ENCODE results near the gene UACA.
A peak's percentile ranks its signal among the peaks of the same experiment; 100 is the strongest.

Gene UACA

DNA sequence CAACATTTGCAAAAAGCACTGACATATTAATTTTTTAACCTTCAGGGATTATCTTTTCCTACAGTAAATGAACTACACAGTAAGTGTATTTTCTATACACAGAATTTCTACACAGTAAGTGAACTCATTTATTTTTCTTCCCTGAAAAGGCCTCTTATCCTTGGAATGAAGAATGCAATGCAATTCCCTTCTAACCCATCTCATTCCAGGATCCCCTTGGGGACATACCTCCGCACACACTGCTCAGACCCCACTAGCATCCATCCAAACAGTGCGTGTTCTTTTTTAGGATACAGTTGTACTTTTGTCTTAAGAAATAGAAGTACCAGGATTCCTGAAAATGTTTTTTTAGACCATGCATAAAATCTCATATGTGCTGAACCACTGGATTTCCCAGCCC is 152.8 kb downstream of the UACA start:
- peaks cover 0 to 2% of the 10 kb centered on the region in 2 donors for H3K9me3 ChIP-seq (replicated peaks in 1 of 2; ENCODE audit: control insufficient read depth in 2 of 2, insufficient read depth in 1 of 2, low read depth in 1 of 2, low read length in 2 of 2)

GRCh38 chr15:70609889-70610288 is 153.5 kb downstream of the UACA start:
- Histone ChIP-seq H3K79me1 (ENCODE audit: low read depth, low read length) (no peaks in the 10 kb centered on the region), H3K4me1 (ENCODE audit: control insufficient read depth in 2 of 2, insufficient read depth in 1 of 2, low read depth in 1 of 2, low read length in 2 of 2) (peaks cover 14 to 15% of the 10 kb centered on the region in 2 donors), H3K9me3 (replicated peaks in 1 of 2; ENCODE audit: control insufficient read depth in 2 of 2, insufficient read depth in 1 of 2, low read depth in 1 of 2, low read length in 2 of 2) (peaks cover 0 to 2% of the 10 kb centered on the region in 2 donors), H4K8ac (ENCODE audit: low read depth, low read length) (no peak overlapping the region), H3K36me3 (replicated peaks in 1 of 2; ENCODE audit: control insufficient read depth in 2 of 2, insufficient read depth in 2 of 2, low read length in 2 of 2) (no peaks in the 10 kb centered on the region), H4K91ac (ENCODE audit: low read depth, low read length, poor library complexity) (no peak overlapping the region), H3K27ac (replicated peaks; ENCODE audit: low read length) (no peak overlapping the region), H2BK5ac (ENCODE audit: low read length) (no peak overlapping the region), H2BK12ac (ENCODE audit: low read length) (no peak overlapping the region), H3K4ac (ENCODE audit: low read length) (no peak overlapping the region), H2BK15ac (ENCODE audit: low read length) (no peak overlapping the region), H3K9ac (ENCODE audit: low read depth, low read length, poor library complexity) (no peak overlapping the region), H3K27me3 (ENCODE audit: control insufficient read depth in 3 of 3, insufficient read depth in 3 of 3, low read depth in 1 of 3, low read length in 3 of 3) (no peaks in the 10 kb centered on the region), H2BK120ac (ENCODE audit: low read depth, low read length) (no peak overlapping the region), H2AFZ (ENCODE audit: low read length) (no peak overlapping the region), H2AK5ac (ENCODE audit: low read depth, low read length) (no peak overlapping the region), H3K18ac (ENCODE audit: low read length) (peak overlapping the region; percentile 44), H3K4me3 (ENCODE audit: low read length in 2 of 2) (no peak overlapping the region), H3K23ac (ENCODE audit: low read depth, low read length, poor library complexity) (no peak overlapping the region), H3K4me2 (ENCODE audit: insufficient read depth, low read length, poor library complexity, severe bottlenecking) (no peak overlapping the region), H3K14ac (ENCODE audit: low read length) (no peak overlapping the region)
- DNase-seq (ENCODE audit: low spot score), result no peak
- WGBS, 2 donors (ENCODE audit: extremely low coverage in 2 of 2, insufficient read length in 2 of 2, insufficient replicate concordance in 1 of 2), result no CpG with 5 or more reads among the region's 10 CpGs

More for the DNA sequence above, 152.8 kb downstream of the UACA start:
- Histone ChIP-seq H3K27ac (replicated peaks; ENCODE audit: low read length) (no peak overlapping the region), H3K23ac (ENCODE audit: low read depth, low read length, poor library complexity) (no peak overlapping the region), H2BK12ac (ENCODE audit: low read length) (no peak overlapping the region), H2BK120ac (ENCODE audit: low read depth, low read length) (no peak overlapping the region), H3K4me2 (ENCODE audit: insufficient read depth, low read length, poor library complexity, severe bottlenecking) (no peak overlapping the region), H3K14ac (ENCODE audit: low read length) (no peak overlapping the region), H2BK15ac (ENCODE audit: low read length) (no peak overlapping the region), H3K4me3 (ENCODE audit: low read length in 2 of 2) (no peak overlapping the region), H2AK5ac (ENCODE audit: low read depth, low read length) (no peak overlapping the region), H3K4ac (ENCODE audit: low read length) (no peak overlapping the region), H3K79me1 (ENCODE audit: low read depth, low read length) (no peaks in the 10 kb centered on the region), H4K91ac (ENCODE audit: low read depth, low read length, poor library complexity) (no peak overlapping the region), H3K36me3 (replicated peaks in 1 of 2; ENCODE audit: control insufficient read depth in 2 of 2, insufficient read depth in 2 of 2, low read length in 2 of 2) (no peaks in the 10 kb centered on the region), H3K27me3 (ENCODE audit: control insufficient read depth in 3 of 3, insufficient read depth in 3 of 3, low read depth in 1 of 3, low read length in 3 of 3) (no peaks in the 10 kb centered on the region), H3K9ac (ENCODE audit: low read depth, low read length, poor library complexity) (no peak overlapping the region), H2BK5ac (ENCODE audit: low read length) (no peak overlapping the region), H3K4me1 (ENCODE audit: control insufficient read depth in 2 of 2, insufficient read depth in 1 of 2, low read depth in 1 of 2, low read length in 2 of 2) (peaks cover 11 to 13% of the 10 kb centered on the region in 2 donors), H4K8ac (ENCODE audit: low read depth, low read length) (no peak overlapping the region), H2AFZ (ENCODE audit: low read length) (no peak overlapping the region), H3K18ac (ENCODE audit: low read length) (no peak overlapping the region)
- no CpG with 5 or more reads among the region's 2 CpGs for WGBS, 2 donors (ENCODE audit: extremely low coverage in 2 of 2, insufficient read length in 2 of 2, insufficient replicate concordance in 1 of 2)
- no peak for DNase-seq (ENCODE audit: low spot score)

DNA sequence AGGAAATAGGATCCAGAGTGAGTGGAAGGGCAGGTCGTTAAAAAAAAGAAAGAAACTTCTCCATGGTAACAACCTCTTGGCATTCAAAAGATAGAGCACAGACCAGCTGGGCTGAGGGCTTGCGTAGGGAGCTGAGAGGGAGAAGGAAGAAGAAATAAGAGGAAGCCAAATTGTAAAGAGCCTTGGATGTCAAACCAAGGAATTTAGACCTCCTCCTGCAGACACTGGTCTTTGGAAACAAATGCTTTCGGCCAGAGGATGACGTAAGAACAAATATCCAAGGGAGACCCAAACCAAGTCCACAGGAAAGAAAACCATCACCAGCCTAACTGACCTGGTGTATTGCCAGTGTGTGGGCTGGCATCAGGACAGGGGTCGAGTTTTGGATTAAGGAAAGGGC is 155.2 kb downstream of the UACA start:
- no peak for DNase-seq (ENCODE audit: low spot score)
- Histone ChIP-seq H2BK5ac (ENCODE audit: low read length) (no peak overlapping the region), H2AFZ (ENCODE audit: low read length) (no peak overlapping the region), H2BK12ac (ENCODE audit: low read length) (no peak overlapping the region), H3K9me3 (replicated peaks in 1 of 2; ENCODE audit: control insufficient read depth in 2 of 2, insufficient read depth in 1 of 2, low read depth in 1 of 2, low read length in 2 of 2) (peaks cover 0 to 2% of the 10 kb centered on the region in 2 donors), H3K36me3 (replicated peaks in 1 of 2; ENCODE audit: control insufficient read depth in 2 of 2, insufficient read depth in 2 of 2, low read length in 2 of 2) (no peaks in the 10 kb centered on the region), H3K14ac (ENCODE audit: low read length) (no peak overlapping the region), H3K4me3 (ENCODE audit: low read length in 2 of 2) (no peak overlapping the region), H3K4ac (ENCODE audit: low read length) (no peak overlapping the region), H3K23ac (ENCODE audit: low read depth, low read length, poor library complexity) (no peak overlapping the region), H2AK5ac (ENCODE audit: low read depth, low read length) (no peak overlapping the region), H4K8ac (ENCODE audit: low read depth, low read length) (no peak overlapping the region), H3K4me2 (ENCODE audit: insufficient read depth, low read length, poor library complexity, severe bottlenecking) (no peak overlapping the region), H3K27ac (replicated peaks; ENCODE audit: low read length) (peak overlapping the region; percentile 40), H3K4me1 (ENCODE audit: control insufficient read depth in 2 of 2, insufficient read depth in 1 of 2, low read depth in 1 of 2, low read length in 2 of 2) (peaks cover 14 to 15% of the 10 kb centered on the region in 2 donors), H2BK120ac (ENCODE audit: low read depth, low read length) (no peak overlapping the region), H3K18ac (ENCODE audit: low read length) (no peak overlapping the region), H4K91ac (ENCODE audit: low read depth, low read length, poor library complexity) (no peak overlapping the region), H3K9ac (ENCODE audit: low read depth, low read length, poor library complexity) (no peak overlapping the region), H3K27me3 (ENCODE audit: control insufficient read depth in 3 of 3, insufficient read depth in 3 of 3, low read depth in 1 of 3, low read length in 3 of 3) (peaks cover 0 to 6% (median 0%) of the 10 kb centered on the region in 3 experiments), H2BK15ac (ENCODE audit: low read length) (no peak overlapping the region), H3K79me1 (ENCODE audit: low read depth, low read length) (no peaks in the 10 kb centered on the region)
- no CpG with 5 or more reads among the region's 5 CpGs for WGBS, 2 donors (ENCODE audit: extremely low coverage in 2 of 2, insufficient read length in 2 of 2, insufficient replicate concordance in 1 of 2)

GRCh38 chr15:70605606-70606410 is 157.6 kb downstream of the UACA start:
- Histone ChIP-seq H3K27ac (replicated peaks; ENCODE audit: low read length) (no peak overlapping the region), H3K23ac (ENCODE audit: low read depth, low read length, poor library complexity) (no peak overlapping the region), H3K18ac (ENCODE audit: low read length) (peak overlapping the region; percentile 29), H4K91ac (ENCODE audit: low read depth, low read length, poor library complexity) (no peak overlapping the region), H3K27me3 (ENCODE audit: control insufficient read depth in 3 of 3, insufficient read depth in 3 of 3, low read depth in 1 of 3, low read length in 3 of 3) (peaks cover 0 to 6% (median 0%) of the 10 kb centered on the region in 3 experiments), H3K4me2 (ENCODE audit: insufficient read depth, low read length, poor library complexity, severe bottlenecking) (no peak overlapping the region), H3K4me3 (ENCODE audit: low read length in 2 of 2) (no peak overlapping the region), H4K8ac (ENCODE audit: low read depth, low read length) (no peak overlapping the region), H2BK15ac (ENCODE audit: low read length) (no peak overlapping the region), H3K4me1 (ENCODE audit: control insufficient read depth in 2 of 2, insufficient read depth in 1 of 2, low read depth in 1 of 2, low read length in 2 of 2) (peaks cover 14 to 15% of the 10 kb centered on the region in 2 donors), H2AK5ac (ENCODE audit: low read depth, low read length) (peak overlapping the region; percentile 76), H2BK5ac (ENCODE audit: low read length) (peak overlapping the region; percentile 50), H3K79me1 (ENCODE audit: low read depth, low read length) (no peaks in the 10 kb centered on the region), H2BK12ac (ENCODE audit: low read length) (no peak overlapping the region), H3K9me3 (replicated peaks in 1 of 2; ENCODE audit: control insufficient read depth in 2 of 2, insufficient read depth in 1 of 2, low read depth in 1 of 2, low read length in 2 of 2) (no peaks in the 10 kb centered on the region), H3K36me3 (replicated peaks in 1 of 2; ENCODE audit: control insufficient read depth in 2 of 2, insufficient read depth in 2 of 2, low read length in 2 of 2) (no peaks in the 10 kb centered on the region), H2BK120ac (ENCODE audit: low read depth, low read length) (no peak overlapping the region), H3K9ac (ENCODE audit: low read depth, low read length, poor library complexity) (no peak overlapping the region), H3K14ac (ENCODE audit: low read length) (no peak overlapping the region), H3K4ac (ENCODE audit: low read length) (no peak overlapping the region), H2AFZ (ENCODE audit: low read length) (peak overlapping the region; percentile 76)
- DNase-seq (ENCODE audit: low spot score), result no peak
- WGBS, 2 donors (ENCODE audit: extremely low coverage in 2 of 2, insufficient read length in 2 of 2, insufficient replicate concordance in 1 of 2), result no CpG with 5 or more reads among the region's 7 CpGs

Data from neuronal stem cell (in vitro differentiated cells).